Measurements from ENCODE around the gene ODF2L.

The ODF2L gene

DNA sequence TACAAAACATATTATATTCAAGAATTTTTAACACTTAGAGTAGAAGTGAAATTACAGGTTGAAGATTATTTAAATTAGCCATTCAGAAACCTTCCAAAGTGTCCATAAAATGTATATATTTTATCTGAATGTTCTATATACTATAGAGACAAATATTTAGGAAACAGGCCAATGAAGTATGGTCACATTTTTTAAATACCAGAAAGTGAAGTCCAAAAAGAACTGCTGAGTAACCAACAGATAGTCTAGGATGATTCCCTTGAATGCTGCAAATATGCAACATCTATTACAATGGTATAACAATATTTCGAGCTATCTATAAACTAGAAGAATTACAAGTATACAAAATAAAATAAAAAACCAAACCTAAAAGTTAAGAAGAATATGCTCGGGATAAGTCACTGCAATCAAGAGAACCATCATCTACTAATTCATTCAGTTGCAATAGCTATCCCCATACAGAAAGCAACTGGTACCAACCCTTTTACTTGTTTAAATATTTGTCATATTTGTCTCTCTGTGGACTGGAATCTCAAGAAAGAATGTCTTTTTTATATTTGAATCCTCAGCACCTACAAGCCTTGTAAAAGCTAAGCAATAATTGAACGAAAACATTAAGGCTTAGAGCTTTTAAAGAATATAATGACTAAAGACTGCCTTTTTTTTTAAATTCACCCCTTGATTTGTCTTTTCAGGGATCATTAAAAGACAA lies 8.1 kb downstream of the ODF2L start:
- TF ChIP-seq, protein P1, sequence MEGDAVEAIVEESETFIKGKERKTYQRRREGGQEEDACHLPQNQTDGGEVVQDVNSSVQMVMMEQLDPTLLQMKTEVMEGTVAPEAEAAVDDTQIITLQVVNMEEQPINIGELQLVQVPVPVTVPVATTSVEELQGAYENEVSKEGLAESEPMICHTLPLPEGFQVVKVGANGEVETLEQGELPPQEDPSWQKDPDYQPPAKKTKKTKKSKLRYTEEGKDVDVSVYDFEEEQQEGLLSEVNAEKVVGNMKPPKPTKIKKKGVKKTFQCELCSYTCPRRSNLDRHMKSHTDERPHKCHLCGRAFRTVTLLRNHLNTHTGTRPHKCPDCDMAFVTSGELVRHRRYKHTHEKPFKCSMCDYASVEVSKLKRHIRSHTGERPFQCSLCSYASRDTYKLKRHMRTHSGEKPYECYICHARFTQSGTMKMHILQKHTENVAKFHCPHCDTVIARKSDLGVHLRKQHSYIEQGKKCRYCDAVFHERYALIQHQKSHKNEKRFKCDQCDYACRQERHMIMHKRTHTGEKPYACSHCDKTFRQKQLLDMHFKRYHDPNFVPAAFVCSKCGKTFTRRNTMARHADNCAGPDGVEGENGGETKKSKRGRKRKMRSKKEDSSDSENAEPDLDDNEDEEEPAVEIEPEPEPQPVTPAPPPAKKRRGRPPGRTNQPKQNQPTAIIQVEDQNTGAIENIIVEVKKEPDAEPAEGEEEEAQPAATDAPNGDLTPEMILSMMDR (IDR thresholded peaks at IDR 0.05) = no peak
- DNase-seq = no peak
- Histone ChIP-seq H3K27me3 (no peaks in the 10 kb centered on the region), H3K4me3 (no peak overlapping the region), H3K4me1 (no peaks in the 10 kb centered on the region), H3K9me3 (no peaks in the 10 kb centered on the region), H3K27ac (no peak overlapping the region), H3K36me3 (no peaks in the 10 kb centered on the region)
- intact Hi-C loops (cut with DNase I; ENCODE audit: low total_unique reads) = no loop called here

- H3K9me3 ChIP-seq = no peaks in the 10 kb centered on the region
- H3K36me3 ChIP-seq = no peaks in the 10 kb centered on the region
- intact Hi-C loops (cut with DNase I; ENCODE audit: low total_unique reads) = no loop called here
- TF ChIP-seq, protein P1 (IDR thresholded peaks at IDR 0.05) = no peak
- H3K27ac ChIP-seq = no peak overlapping the region
- H3K4me3 ChIP-seq = no peak overlapping the region
- no peak for DNase-seq
- no peaks in the 10 kb centered on the region for H3K4me1 ChIP-seq
- H3K27me3 ChIP-seq = no peaks in the 10 kb centered on the region
These were observed 13.2 kb downstream of the ODF2L start for GRCh38 chr1:86382878-86383277.

- no peak overlapping the region for H3K27ac ChIP-seq
- H3K27me3 ChIP-seq = no peaks in the 10 kb centered on the region
- DNase-seq = no peak
- no peak overlapping the region for H3K4me3 ChIP-seq
- intact Hi-C loops (cut with DNase I; ENCODE audit: low total_unique reads) = no loop called here
- H3K9me3 ChIP-seq = no peaks in the 10 kb centered on the region
- no peaks in the 10 kb centered on the region for H3K4me1 ChIP-seq
- TF ChIP-seq, protein P1 (IDR thresholded peaks at IDR 0.05) = no peak
- no peaks in the 10 kb centered on the region for H3K36me3 ChIP-seq
These were observed 14.9 kb downstream of the ODF2L start for GRCh38 chr1:86381223-86381622.

DNA sequence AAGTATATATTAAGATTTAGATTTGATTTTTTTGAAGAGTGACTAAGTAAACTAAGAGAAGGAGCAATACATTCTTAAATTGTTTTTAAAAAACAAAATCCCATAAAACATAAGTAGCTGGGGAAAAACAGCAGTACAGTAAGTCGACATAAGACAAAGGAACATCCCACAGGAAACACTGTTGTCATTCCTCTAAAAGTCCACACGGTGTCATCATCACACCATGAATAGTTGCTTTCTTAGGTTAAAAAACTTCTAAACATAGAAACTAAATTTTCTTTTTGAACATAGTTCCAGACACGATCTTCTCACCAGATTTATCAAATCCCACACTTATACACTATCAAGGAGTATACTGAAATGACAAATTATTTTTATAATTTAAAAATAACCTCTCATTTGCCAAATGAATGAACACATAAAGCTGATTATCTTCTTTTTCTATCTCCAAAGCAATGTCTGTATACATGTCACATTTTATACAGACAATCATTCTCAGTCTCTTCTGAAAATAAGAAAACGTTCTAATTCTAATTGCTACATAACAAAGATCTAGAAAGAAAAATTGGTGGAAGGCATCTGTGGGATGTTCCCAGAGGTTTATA lies 15.8 kb downstream of the ODF2L start:
- no peaks in the 10 kb centered on the region for H3K36me3 ChIP-seq
- intact Hi-C loops (cut with DNase I; ENCODE audit: low total_unique reads) = no loop called here
- no peaks in the 10 kb centered on the region for H3K9me3 ChIP-seq
- no peak for DNase-seq
- H3K27me3 ChIP-seq = no peaks in the 10 kb centered on the region
- TF ChIP-seq, protein P1 (IDR thresholded peaks at IDR 0.05) = peak; percentile 70 to 78
- no peaks in the 10 kb centered on the region for H3K4me1 ChIP-seq
- no peak overlapping the region for H3K27ac ChIP-seq
- no peak overlapping the region for H3K4me3 ChIP-seq

GRCh38 chr1:86378813-86379212 lies 17.3 kb downstream of the ODF2L start:
- Histone ChIP-seq H3K4me1 (no peaks in the 10 kb centered on the region), H3K27ac (no peak overlapping the region), H3K9me3 (no peaks in the 10 kb centered on the region), H3K36me3 (no peaks in the 10 kb centered on the region), H3K27me3 (no peaks in the 10 kb centered on the region), H3K4me3 (no peak overlapping the region)
- intact Hi-C loops (cut with DNase I; ENCODE audit: low total_unique reads) = loop anchor here (10.0 kb wide), 1 partner anchor 126 kb away; no protein-coding TSS in a partner anchor
- no peak for DNase-seq
- TF ChIP-seq, protein P1 (IDR thresholded peaks at IDR 0.05) = no peak
